BE2C (cell line): ENCODE results near the gene RARB.

Source experiments
- DNase-seq: peaks from one replicate; pipeline ENCODE4 v3.0.0-alpha.2; 2020
- H3K27me3 ChIP-seq: fragments of 250-450 bp; sonication (Bioruptor Pico); 2 replicates; pipeline ENCODE4 v1.5.1; 2020; ENCODE audit warnings: mild to moderate bottlenecking
- H3K36me3 ChIP-seq: fragments of 250-450 bp; sonication (Bioruptor Pico); 2 replicates; pipeline ENCODE4 v1.5.1; 2020; ENCODE audit warnings: mild to moderate bottlenecking
- H3K4me1 ChIP-seq: fragments of 250-450 bp; sonication (Bioruptor Pico); 2 replicates; pipeline ENCODE4 v1.5.1; 2020
- H3K4me3 ChIP-seq: 2 replicates; pipeline ENCODE4 v1.5.1; 2011; ENCODE audit warnings: low read depth, low read length
- H3K9me3 ChIP-seq: fragments of 250-450 bp; sonication (Bioruptor Pico); 2 replicates; pipeline ENCODE4 v1.5.1; 2020
- TF ChIP-seq, protein P1 (sequence below): IDR thresholded peaks from 2 replicates; pipeline ENCODE4 v1.5.1; 2012; ENCODE audit warnings: mild to moderate bottlenecking, low read depth, low read length

RARB gene

DNA sequence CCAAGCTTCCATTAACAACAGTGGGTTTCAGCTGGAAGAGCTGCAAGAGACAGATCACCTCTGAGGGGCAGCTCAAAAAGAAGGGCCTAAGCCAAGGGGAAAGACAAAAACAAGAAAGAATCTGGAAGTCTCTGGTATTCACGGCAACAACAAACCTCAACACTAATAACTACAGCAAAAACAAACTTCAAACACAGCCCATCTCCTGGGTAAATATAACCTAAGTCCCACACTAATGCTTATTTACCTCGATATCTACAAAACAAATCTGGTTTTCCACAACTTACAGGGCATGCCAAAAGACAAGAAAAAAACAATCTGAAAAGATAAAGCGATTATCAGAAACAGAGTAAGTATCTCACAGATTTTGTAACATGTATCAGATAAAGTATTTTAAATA lies 207.0 kb downstream of the RARB start:
- Histone ChIP-seq H3K27me3 (no peaks in the 10 kb centered on the region), H3K36me3 (no peaks in the 10 kb centered on the region), H3K9me3 (no peaks in the 10 kb centered on the region), H3K4me1 (no peaks in the 10 kb centered on the region), H3K4me3 (no peak overlapping the region)
- TF ChIP-seq, protein P1, sequence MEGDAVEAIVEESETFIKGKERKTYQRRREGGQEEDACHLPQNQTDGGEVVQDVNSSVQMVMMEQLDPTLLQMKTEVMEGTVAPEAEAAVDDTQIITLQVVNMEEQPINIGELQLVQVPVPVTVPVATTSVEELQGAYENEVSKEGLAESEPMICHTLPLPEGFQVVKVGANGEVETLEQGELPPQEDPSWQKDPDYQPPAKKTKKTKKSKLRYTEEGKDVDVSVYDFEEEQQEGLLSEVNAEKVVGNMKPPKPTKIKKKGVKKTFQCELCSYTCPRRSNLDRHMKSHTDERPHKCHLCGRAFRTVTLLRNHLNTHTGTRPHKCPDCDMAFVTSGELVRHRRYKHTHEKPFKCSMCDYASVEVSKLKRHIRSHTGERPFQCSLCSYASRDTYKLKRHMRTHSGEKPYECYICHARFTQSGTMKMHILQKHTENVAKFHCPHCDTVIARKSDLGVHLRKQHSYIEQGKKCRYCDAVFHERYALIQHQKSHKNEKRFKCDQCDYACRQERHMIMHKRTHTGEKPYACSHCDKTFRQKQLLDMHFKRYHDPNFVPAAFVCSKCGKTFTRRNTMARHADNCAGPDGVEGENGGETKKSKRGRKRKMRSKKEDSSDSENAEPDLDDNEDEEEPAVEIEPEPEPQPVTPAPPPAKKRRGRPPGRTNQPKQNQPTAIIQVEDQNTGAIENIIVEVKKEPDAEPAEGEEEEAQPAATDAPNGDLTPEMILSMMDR: no peak
- DNase-seq: no peak
